ENCODE measurements around the gene NTNG2. TPM values are rescaled to one million over a fixed set of nuclear protein-coding genes. Genes with fewer than 3 reads are reported as not detected.

Gene NTNG2
- total RNA-seq, 4 donors from 2014 or later = 0.44 to 1.2 (median 0.75) TPM

DNA sequence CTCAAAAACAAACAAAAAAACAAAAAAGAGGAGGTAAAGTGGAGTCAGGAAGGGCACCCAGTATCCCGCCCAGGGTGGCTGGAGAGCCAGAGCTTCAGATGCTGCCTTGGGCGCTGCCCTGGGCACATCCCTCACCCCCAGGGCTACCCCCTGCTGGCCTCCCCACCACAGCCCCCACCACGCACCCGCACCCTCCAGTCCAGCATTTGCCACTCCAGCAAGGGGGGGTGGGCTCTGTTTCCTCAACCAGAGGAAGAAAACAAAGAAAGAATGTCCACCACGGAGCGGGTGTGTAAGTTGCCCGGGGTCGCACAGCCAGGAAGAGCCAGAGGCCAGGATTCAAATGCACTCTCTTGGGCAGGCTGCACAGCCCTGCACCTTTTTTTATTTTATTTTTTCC is 86.1 kb downstream of the NTNG2 start:
- H3K4me3 ChIP-seq (replicated peaks in 1 of 3) = no peak overlapping the region
- peaks cover 0 to 9% of the 10 kb centered on the region in 2 donors for H3K4me1 ChIP-seq
- 72 to 73% methylated on average over 8 of the region's 8 CpGs for WGBS, 2 donors
- DNase-seq = no peak
- intact Hi-C loops (cut with DNase I) = no loop called here
- H3K27me3 ChIP-seq = no peaks in the 10 kb centered on the region
- H3K36me3 ChIP-seq = no peaks in the 10 kb centered on the region
- no peaks in the 10 kb centered on the region for H3K9me3 ChIP-seq
- no peak overlapping the region for H3K27ac ChIP-seq
- no peak for TF ChIP-seq POLR2A (IDR thresholded peaks at IDR 0.05)
- TF ChIP-seq, protein P1, sequence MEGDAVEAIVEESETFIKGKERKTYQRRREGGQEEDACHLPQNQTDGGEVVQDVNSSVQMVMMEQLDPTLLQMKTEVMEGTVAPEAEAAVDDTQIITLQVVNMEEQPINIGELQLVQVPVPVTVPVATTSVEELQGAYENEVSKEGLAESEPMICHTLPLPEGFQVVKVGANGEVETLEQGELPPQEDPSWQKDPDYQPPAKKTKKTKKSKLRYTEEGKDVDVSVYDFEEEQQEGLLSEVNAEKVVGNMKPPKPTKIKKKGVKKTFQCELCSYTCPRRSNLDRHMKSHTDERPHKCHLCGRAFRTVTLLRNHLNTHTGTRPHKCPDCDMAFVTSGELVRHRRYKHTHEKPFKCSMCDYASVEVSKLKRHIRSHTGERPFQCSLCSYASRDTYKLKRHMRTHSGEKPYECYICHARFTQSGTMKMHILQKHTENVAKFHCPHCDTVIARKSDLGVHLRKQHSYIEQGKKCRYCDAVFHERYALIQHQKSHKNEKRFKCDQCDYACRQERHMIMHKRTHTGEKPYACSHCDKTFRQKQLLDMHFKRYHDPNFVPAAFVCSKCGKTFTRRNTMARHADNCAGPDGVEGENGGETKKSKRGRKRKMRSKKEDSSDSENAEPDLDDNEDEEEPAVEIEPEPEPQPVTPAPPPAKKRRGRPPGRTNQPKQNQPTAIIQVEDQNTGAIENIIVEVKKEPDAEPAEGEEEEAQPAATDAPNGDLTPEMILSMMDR (IDR thresholded peaks at IDR 0.05) = no peak

DNA sequence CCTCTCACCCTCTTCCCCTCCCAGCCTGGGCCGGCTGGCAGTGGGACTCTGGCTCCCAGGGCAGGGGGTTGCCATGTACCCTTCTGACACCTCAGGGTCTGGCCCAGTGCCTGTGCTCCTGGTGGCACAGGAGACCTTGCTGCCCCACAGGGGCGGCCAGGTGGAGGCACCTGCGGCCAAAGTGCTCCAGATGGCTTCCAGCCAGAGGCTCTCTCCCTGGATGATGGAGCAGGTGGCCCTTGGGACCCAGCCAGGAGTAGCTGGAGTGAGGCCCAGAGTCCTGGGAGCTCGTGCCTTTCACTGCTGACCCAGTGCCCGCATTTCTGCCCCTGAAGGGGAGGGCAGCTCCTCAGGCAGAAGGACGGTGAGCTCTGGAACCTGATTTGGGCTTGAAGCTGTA is 87.3 kb downstream of the NTNG2 start:
- intact Hi-C loops (cut with DNase I) = no loop called here
- H3K9me3 ChIP-seq = no peaks in the 10 kb centered on the region
- no peak overlapping the region for H3K4me3 ChIP-seq (replicated peaks in 1 of 3)
- peaks cover 0 to 9% of the 10 kb centered on the region in 2 donors for H3K4me1 ChIP-seq
- WGBS, 2 donors = 26 to 50% methylated on average over 3 to 4 of the region's 6 CpGs
- no peaks in the 10 kb centered on the region for H3K36me3 ChIP-seq
- H3K27me3 ChIP-seq = no peaks in the 10 kb centered on the region
- DNase-seq = peak; percentile 99
- peak overlapping the region in 1 of 3 donors; percentile 21 for H3K27ac ChIP-seq
- TF ChIP-seq, protein P1 (IDR thresholded peaks at IDR 0.05) = no peak
- no peak for TF ChIP-seq POLR2A (IDR thresholded peaks at IDR 0.05)

DNA sequence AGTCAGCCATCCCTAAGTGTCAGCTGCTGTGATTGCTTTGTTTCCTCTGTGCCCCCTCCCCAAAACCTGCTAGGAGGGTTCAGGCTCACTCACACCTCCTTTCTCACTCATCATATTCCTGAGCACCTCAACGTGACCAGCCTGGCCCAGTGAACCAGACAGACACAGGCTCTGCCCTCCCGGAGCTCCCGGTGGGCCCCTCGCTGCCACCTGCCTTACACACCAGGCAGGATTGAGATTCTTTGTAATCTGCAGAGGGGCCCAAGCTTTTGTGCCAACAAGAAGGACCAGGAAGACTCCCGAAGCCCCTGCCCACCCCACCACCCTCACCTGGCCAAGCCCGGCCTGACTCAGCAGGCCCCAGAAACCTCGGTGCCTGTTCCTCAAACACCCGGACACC is 87.8 kb downstream of the NTNG2 start:
- no peak for TF ChIP-seq POLR2A (IDR thresholded peaks at IDR 0.05)
- TF ChIP-seq, protein P1 (IDR thresholded peaks at IDR 0.05) = no peak
- Histone ChIP-seq H3K4me3 (replicated peaks in 1 of 3) (no peak overlapping the region), H3K9me3 (no peaks in the 10 kb centered on the region), H3K4me1 (peaks cover 0 to 9% of the 10 kb centered on the region in 2 donors), H3K27ac (peak overlapping the region in 1 of 3 donors; percentile 21), H3K36me3 (no peaks in the 10 kb centered on the region), H3K27me3 (no peaks in the 10 kb centered on the region)
- WGBS, 2 donors = 52 to 66% methylated on average over 8 of the region's 8 CpGs
- no peak for DNase-seq
- intact Hi-C loops (cut with DNase I) = no loop called here

DNA sequence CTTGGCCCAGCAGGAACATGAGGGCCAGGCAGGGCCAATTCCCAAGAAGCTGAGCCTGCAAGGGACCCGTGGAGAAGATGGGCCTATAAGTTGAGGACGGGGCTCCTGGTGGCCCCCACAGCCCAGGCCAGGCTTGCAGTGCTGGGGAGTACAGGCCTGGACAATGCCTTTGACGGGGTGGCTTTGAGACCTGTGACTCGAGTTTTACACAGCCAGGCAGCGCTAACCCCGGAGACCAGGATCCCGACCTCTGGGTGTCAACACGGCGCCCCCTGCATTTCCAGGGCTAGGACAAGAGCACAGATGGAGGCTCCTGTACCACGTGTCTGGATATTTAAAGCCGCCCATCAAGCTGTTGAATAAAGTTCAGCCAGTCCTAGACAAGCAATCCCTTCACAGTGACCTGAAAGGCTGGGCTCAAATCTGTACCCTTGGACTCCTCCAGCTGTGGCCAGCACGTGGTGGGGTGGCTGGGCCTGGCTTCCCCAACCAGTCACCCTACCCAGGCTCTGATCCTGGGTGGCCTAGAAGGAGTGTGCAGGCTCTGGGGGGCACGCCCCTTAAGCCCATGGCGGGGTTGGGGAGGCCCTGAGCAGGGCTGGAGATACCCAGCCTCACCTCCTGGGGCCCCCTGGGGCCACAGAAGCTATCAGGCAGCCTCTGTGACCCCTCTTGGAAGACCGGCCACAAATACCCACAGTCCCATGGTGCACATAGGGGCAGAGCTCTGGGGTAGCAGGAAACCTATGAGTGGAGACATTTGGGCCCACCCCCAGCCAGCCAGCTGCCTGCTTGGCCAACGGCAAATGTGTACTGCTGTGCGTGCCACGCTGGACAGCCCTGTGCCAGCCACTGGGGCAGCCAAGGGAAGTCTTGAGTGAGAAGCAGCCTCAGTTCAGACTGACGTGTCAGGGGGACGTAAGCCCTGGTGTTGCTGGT is 88.7 kb downstream of the NTNG2 start:
- intact Hi-C loops (cut with DNase I) = no loop called here
- TF ChIP-seq, protein P1 (IDR thresholded peaks at IDR 0.05) = no peak
- no peak for TF ChIP-seq POLR2A (IDR thresholded peaks at IDR 0.05)
- Histone ChIP-seq H3K27me3 (no peaks in the 10 kb centered on the region), H3K4me3 (replicated peaks in 1 of 3) (no peak overlapping the region), H3K9me3 (no peaks in the 10 kb centered on the region), H3K4me1 (peaks cover 0 to 9% of the 10 kb centered on the region in 2 donors), H3K27ac (no peak overlapping the region), H3K36me3 (no peaks in the 10 kb centered on the region)
- DNase-seq = no peak
- 85 to 95% methylated on average over 10 to 12 of the region's 20 CpGs for WGBS, 2 donors

DNA sequence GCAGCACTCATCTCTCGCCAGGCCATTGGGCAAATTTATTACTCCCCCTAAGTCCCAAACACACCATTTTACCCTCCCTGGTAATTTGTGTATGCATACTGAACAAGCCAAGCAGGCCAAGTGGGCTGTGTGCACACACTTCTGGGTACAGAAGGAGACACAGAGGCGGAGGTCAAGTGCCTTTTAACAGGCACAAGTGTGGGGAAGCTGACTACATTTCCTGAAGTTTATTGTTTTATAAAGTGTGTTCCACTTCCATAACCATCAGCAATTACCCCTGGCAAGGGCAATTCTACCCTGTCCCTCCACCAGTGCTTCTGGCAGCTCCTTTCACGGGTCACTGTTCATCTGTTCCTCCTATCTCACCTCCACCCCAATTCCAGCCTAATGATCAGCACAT is 99.0 kb downstream of the NTNG2 start:
- DNase-seq = peak; percentile 67 to 82
- Histone ChIP-seq H3K4me3 (replicated peaks in 1 of 3) (no peak overlapping the region), H3K27ac (no peak overlapping the region), H3K27me3 (no peaks in the 10 kb centered on the region), H3K36me3 (peaks cover 26 to 38% of the 10 kb centered on the region in 2 donors), H3K9me3 (no peaks in the 10 kb centered on the region), H3K4me1 (peaks cover 9 to 43% of the 10 kb centered on the region in 2 donors)
- no peak for TF ChIP-seq POLR2A (IDR thresholded peaks at IDR 0.05)
- WGBS, 2 donors = 39 to 53% methylated on average over 3 of the region's 3 CpGs
- intact Hi-C loops (cut with DNase I) = no loop called here
